SK-N-SH (cell line): ENCODE measurements around the gene FAM222A. TPM values are rescaled to one million over a fixed set of nuclear protein-coding genes. Genes with fewer than 3 reads are reported as not detected.

Experiments
- CTCF ChIA-PET: fragments of 300-600, 350-600 bp; formaldehyde crosslinking; extraction: SDS; loops from one replicate; lab custom pipeline; 2021; lab: Yijun Ruan, JAX
- POLR2A ChIA-PET: fragments of 350-600 bp; sonication (Branson Sonifier 250); formaldehyde crosslinking; extraction: SDS; loops from one replicate; lab custom pipeline; 2020; ENCODE audit warnings: antibody characterized with exemption, inconsistent platforms; lab: Yijun Ruan, JAX
- DNase-seq: peaks from one replicate; pipeline ENCODE4 v3.0.0; 2012
- H2AFZ ChIP-seq: fragments of 200-600 bp; sonication (generic); 2 replicates; pipeline ENCODE4 v1.8.1; 2016; ENCODE audit warnings: antibody characterized with exemption, mild to moderate bottlenecking, low read depth
- H3F3A ChIP-seq: fragments of 200-600 bp; sonication (generic); replicated peaks from 2 replicates; pipeline ENCODE3; 2016; ENCODE audit warnings: antibody characterized with exemption, mild to moderate bottlenecking; ENCODE audit not compliant: insufficient read depth
- H3K27ac ChIP-seq, 2 experiments: fragments of 200-500 bp in 1 of 2; fragments of 200-600 bp in 1 of 2; sonication (Bioruptor generic) in 1 of 2; sonication (generic), shearing (Covaris generic) in 1 of 2; 2 replicates each; pipeline versions ENCODE4 v1.5.1 to v1.6.1; 2014 to 2016; ENCODE audit warnings: low read depth in 2 of 2, inconsistent platforms in 1 of 2, low read length in 1 of 2, mild to moderate bottlenecking in 1 of 2, mixed read lengths in 1 of 2
- H3K27me3 ChIP-seq: fragments of 200-600 bp; sonication (generic), shearing (Covaris generic); 2 replicates; pipeline ENCODE4 v1.6.1; 2016; ENCODE audit warnings: mixed run types; ENCODE audit not compliant: insufficient read depth
- H3K36me3 ChIP-seq, 2 experiments: fragments of 200-500 bp in 1 of 2; fragments of 200-600 bp in 1 of 2; sonication (Bioruptor generic) in 1 of 2; sonication (generic) in 1 of 2; replicated peaks in 1 of 2; 2 replicates each; pipeline versions ENCODE3 to v1.5.1; 2014 to 2016; ENCODE audit warnings: low read length in 1 of 2, mild to moderate bottlenecking in 1 of 2; ENCODE audit not compliant: insufficient read depth in 2 of 2, control insufficient read depth in 1 of 2
- H3K4me1 ChIP-seq, 2 experiments: fragments of 200-500 bp in 1 of 2; fragments of 200-600 bp in 1 of 2; sonication (Bioruptor generic) in 1 of 2; sonication (generic), shearing (Covaris generic) in 1 of 2; 2 replicates each; pipeline versions ENCODE4 v1.5.1 to v1.6.1; 2014 to 2016; ENCODE audit warnings: low read depth in 1 of 2, low read length in 1 of 2, mixed run types in 1 of 2; ENCODE audit not compliant: insufficient read depth in 2 of 2, control insufficient read depth in 1 of 2
- H3K4me2 ChIP-seq: fragments of 200-600 bp; sonication (generic), shearing (Covaris generic); 2 replicates; pipeline ENCODE4 v1.6.1; 2017; ENCODE audit warnings: mixed run types
- H3K4me3 ChIP-seq, 2 experiments: fragments of 200-500 bp in 1 of 2; fragments of 200-600 bp in 1 of 2; sonication (Bioruptor generic) in 1 of 2; sonication (generic), shearing (Covaris generic) in 1 of 2; 2 replicates each; pipeline versions ENCODE4 v1.5.1 to v1.8.1; 2014 to 2016; ENCODE audit warnings: low read depth in 2 of 2, inconsistent platforms in 1 of 2, low read length in 1 of 2, mild to moderate bottlenecking in 1 of 2, mixed read lengths in 1 of 2, moderate library complexity in 1 of 2
- H3K79me2 ChIP-seq: fragments of 200-600 bp; sonication (generic); 2 replicates; pipeline ENCODE4 v1.8.1; 2017; ENCODE audit warnings: mild to moderate bottlenecking; ENCODE audit not compliant: insufficient read depth
- H3K9ac ChIP-seq: fragments of 200-600 bp; sonication (generic); 2 replicates; pipeline ENCODE4 v1.6.1; 2017; ENCODE audit warnings: mixed run types
- H3K9me2 ChIP-seq: fragments of 200-600 bp; sonication (generic); 2 replicates; pipeline ENCODE4 v1.6.1; 2017; ENCODE audit warnings: mixed run types
- H3K9me3 ChIP-seq: fragments of 200-600 bp; sonication (generic); 2 replicates; pipeline ENCODE4 v1.6.1; 2017; ENCODE audit warnings: mixed run types, mild to moderate bottlenecking, moderate library complexity
- H4K20me1 ChIP-seq: fragments of 200-600 bp; sonication (generic); 2 replicates; pipeline ENCODE4 v1.6.1; 2017; ENCODE audit warnings: mild to moderate bottlenecking, mixed run types; ENCODE audit not compliant: insufficient read depth
- CTCF ChIP-seq: fragments of 200-600 bp; sonication (generic); IDR thresholded peaks from 2 replicates; pipeline ENCODE4 v1.6.1; 2017; ENCODE audit warnings: antibody characterized with exemption, mild to moderate bottlenecking, moderate library complexity
- JUND ChIP-seq: IDR thresholded peaks from 2 replicates; pipeline ENCODE4 v1.4.0; 2012
- POLR2AphosphoS5 ChIP-seq: IDR thresholded peaks from 2 replicates; pipeline ENCODE4 v1.6.1; 2012; ENCODE audit warnings: low read depth, low read length
- RAD21 ChIP-seq: IDR thresholded peaks from 2 replicates; pipeline ENCODE4 v1.6.1; 2012; ENCODE audit warnings: mild to moderate bottlenecking, low read length
- RCOR1 ChIP-seq: fragments of 150-350 bp; IDR thresholded peaks from 2 replicates; pipeline ENCODE4 v1.6.1; 2017; ENCODE audit warnings: antibody characterized with exemption, low read length
- TAF1 ChIP-seq: IDR thresholded peaks from 2 replicates; pipeline ENCODE4 v1.6.1; 2012; ENCODE audit warnings: low read depth, mild to moderate bottlenecking, low read length, moderate library complexity, borderline replicate concordance
- USF2 ChIP-seq: fragments of 150-350 bp; IDR thresholded peaks from 2 replicates; pipeline ENCODE4 v1.6.1; 2017; ENCODE audit warnings: antibody characterized with exemption, low read length, low read depth, borderline replicate concordance
- WGBS: methylation state at CpG from one replicate; pipeline ENCODE4 v1.1.6; 2017; ENCODE audit warnings: low lambda C conversion rate; 5-methylcytosine and 5-hydroxymethylcytosine counted together
- polyA plus RNA-seq, 3 experiments: library from polyadenylated mRNA; depleted of rRNA; stranded (reverse); fragments of >200 nt; gene quantifications; 2 replicates each; pipeline ENCODE4 v1.2.3, GENCODE V29; 2012
- TF ChIP-seq, protein P1 (sequence below): IDR thresholded peaks from 2 replicates; pipeline ENCODE4 v1.6.1; 2012; ENCODE audit warnings: mild to moderate bottlenecking, low read depth, low read length, moderate library complexity

Gene FAM222A
- polyA plus RNA-seq, 1 of the 3 experiments (the other 2 are of a cell fraction), result 1.6 TPM

- H3K9ac ChIP-seq, result no peak overlapping the region
- no peak for TF ChIP-seq POLR2AphosphoS5
- TF ChIP-seq, all 33 proteins: peak for 0
- Histone ChIP-seq H3K79me2 (no peaks in the 10 kb centered on the region), H3K36me3 (no peaks in the 10 kb centered on the region), H2AFZ (no peak overlapping the region), H3K27ac (peak overlapping the region in 1 of 2 experiments; percentile 66; a peak in 2 of 4 replicates), H3K4me2 (no peak overlapping the region), H3K9me3 (no peaks in the 10 kb centered on the region), H4K20me1 (0 out of 2 replicates have a peak, but pooled peaks cover 5% of the 10 kb centered on the region), H3K9me2 (no peaks in the 10 kb centered on the region), H3F3A (no peaks in the 10 kb centered on the region), H3K27me3 (no peaks in the 10 kb centered on the region), H3K4me3 (no peak overlapping the region), H3K4me1 (peaks cover 0 to 86% of the 10 kb centered on the region in 2 experiments; a peak in 1 of 4 replicates)
- WGBS, result 61% methylated on average over 8 of the region's 9 CpGs
- ChIA-PET CTCF (interaction anchor here (0.7 to 1.4 kb wide), 4 partner anchors 13 to 138 kb away, joined by 3 to 6 read pairs (median 4); no protein-coding TSS in a partner anchor), POLR2A (interaction anchor here (0.7 kb wide), 2 partner anchors 13 to 130 kb away, joined by 3 read pairs; no protein-coding TSS in a partner anchor)
- peak; percentile 23 for DNase-seq
These were observed 22.4 kb downstream of the FAM222A start for GRCh38 chr12:109735825-109736551.

GRCh38 chr12:109736552-109737108, 23.0 kb downstream of the FAM222A start:
- Histone ChIP-seq H3K36me3 (no peaks in the 10 kb centered on the region), H3K9ac (no peak overlapping the region), H3K9me2 (no peaks in the 10 kb centered on the region), H3K9me3 (no peaks in the 10 kb centered on the region), H3F3A (no peaks in the 10 kb centered on the region), H3K4me1 (peaks cover 0 to 86% of the 10 kb centered on the region in 2 experiments; a peak in 1 of 4 replicates), H2AFZ (no peak overlapping the region), H3K4me2 (no peak overlapping the region), H3K27me3 (no peaks in the 10 kb centered on the region), H3K27ac (peak overlapping the region in 1 of 2 experiments; percentile 66; a peak in 2 of 4 replicates), H3K4me3 (no peak overlapping the region), H3K79me2 (no peaks in the 10 kb centered on the region), H4K20me1 (0 out of 2 replicates have a peak, but pooled peaks cover 5% of the 10 kb centered on the region)
- POLR2A ChIA-PET, result interaction anchor here (0.7 kb wide), 1 partner anchor 130 kb away, joined by 3 read pairs; no protein-coding TSS in a partner anchor
- DNase-seq, result peak; percentile 43
- WGBS, result 65% methylated on average over 2 of the region's 12 CpGs
- CTCF ChIA-PET, result interaction anchor here (0.6 to 1.4 kb wide), 5 partner anchors 13 to 164 kb away, joined by 3 to 6 read pairs (median 3); no protein-coding TSS in a partner anchor
- TF ChIP-seq CTCF (no peak), TAF1 (no peak), USF2 (no peak), JUND (no peak), POLR2AphosphoS5 (no peak), RAD21 (no peak), RCOR1 (no peak)
- TF ChIP-seq, protein P1, sequence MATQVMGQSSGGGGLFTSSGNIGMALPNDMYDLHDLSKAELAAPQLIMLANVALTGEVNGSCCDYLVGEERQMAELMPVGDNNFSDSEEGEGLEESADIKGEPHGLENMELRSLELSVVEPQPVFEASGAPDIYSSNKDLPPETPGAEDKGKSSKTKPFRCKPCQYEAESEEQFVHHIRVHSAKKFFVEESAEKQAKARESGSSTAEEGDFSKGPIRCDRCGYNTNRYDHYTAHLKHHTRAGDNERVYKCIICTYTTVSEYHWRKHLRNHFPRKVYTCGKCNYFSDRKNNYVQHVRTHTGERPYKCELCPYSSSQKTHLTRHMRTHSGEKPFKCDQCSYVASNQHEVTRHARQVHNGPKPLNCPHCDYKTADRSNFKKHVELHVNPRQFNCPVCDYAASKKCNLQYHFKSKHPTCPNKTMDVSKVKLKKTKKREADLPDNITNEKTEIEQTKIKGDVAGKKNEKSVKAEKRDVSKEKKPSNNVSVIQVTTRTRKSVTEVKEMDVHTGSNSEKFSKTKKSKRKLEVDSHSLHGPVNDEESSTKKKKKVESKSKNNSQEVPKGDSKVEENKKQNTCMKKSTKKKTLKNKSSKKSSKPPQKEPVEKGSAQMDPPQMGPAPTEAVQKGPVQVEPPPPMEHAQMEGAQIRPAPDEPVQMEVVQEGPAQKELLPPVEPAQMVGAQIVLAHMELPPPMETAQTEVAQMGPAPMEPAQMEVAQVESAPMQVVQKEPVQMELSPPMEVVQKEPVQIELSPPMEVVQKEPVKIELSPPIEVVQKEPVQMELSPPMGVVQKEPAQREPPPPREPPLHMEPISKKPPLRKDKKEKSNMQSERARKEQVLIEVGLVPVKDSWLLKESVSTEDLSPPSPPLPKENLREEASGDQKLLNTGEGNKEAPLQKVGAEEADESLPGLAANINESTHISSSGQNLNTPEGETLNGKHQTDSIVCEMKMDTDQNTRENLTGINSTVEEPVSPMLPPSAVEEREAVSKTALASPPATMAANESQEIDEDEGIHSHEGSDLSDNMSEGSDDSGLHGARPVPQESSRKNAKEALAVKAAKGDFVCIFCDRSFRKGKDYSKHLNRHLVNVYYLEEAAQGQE, result peak; percentile 95
